Superior temporal gyrus (tissue), 1 donor: ENCODE measurements around the gene FSHB.
"Not testable (repeated sequence)": the region's sequence is repeated elsewhere in the genome, so short reads cannot be mapped to it uniquely, and the experiment has no call there.

ENCODE experiments used
- DNase-seq: peaks from one replicate; pipeline ENCODE4 v3.0.0-alpha.2; 2016; ENCODE audit errors: extremely low spot score

FSHB gene

GRCh38 chr11:30268638-30269037 is 37.8 kb downstream of the FSHB start:
- DNase-seq, result not testable (repeated sequence)

- DNase-seq, result peak; percentile 25
These were observed 39.9 kb downstream of the FSHB start for GRCh38 chr11:30270671-30271070.

- no peak for DNase-seq
These were observed 46.4 kb downstream of the FSHB start for GRCh38 chr11:30277176-30277575.

GRCh38 chr11:30279796-30280195 is 49.0 kb downstream of the FSHB start:
- DNase-seq, result no peak

- DNase-seq, result no peak
These were observed 50.9 kb downstream of the FSHB start for GRCh38 chr11:30281476-30282288.

GRCh38 chr11:30282289-30282631 is 51.4 kb downstream of the FSHB start:
- no peak for DNase-seq
